Panc1 (cell line): Measurements from ENCODE around the gene TRDMT1. TPM values are rescaled to one million over a fixed set of nuclear protein-coding genes. Genes with fewer than 3 reads are reported as not detected.
A peak's percentile ranks its signal among the peaks of the same experiment; 100 is the strongest.

Source experiments
- ATAC-seq: fragments of 200-7000 bp; cut with Tn5 transposase; 2 replicates; pipeline ENCODE4 v1.9.1; 2020; ENCODE audit warnings: mild to moderate bottlenecking, moderate library complexity
- BruUV-seq: library from RNA; stranded (reverse); fragments of 400-500 nt; replicated peaks from 2 replicates; lab custom pipeline; 2021; lab: Mats Ljungman, UMichigan
- CTCF ChIA-PET: fragments of 300-600 bp; sonication (Branson Sonifier 250); formaldehyde crosslinking; loops from one replicate; lab custom pipeline; 2022; ENCODE audit warnings: antibody characterized with exemption; lab: Charles Lee
- POLR2A ChIA-PET: fragments of 300-600 bp; sonication (Branson Sonifier 250); formaldehyde crosslinking; loops from one replicate; lab custom pipeline; 2022; ENCODE audit warnings: antibody characterized with exemption; lab: Charles Lee
- DNase-seq: peaks from one replicate; pipeline ENCODE4 v3.0.0-alpha.2; 2010; ENCODE audit warnings: low read depth, low spot score
- H3K27ac ChIP-seq: 2 replicates; pipeline ENCODE4 v1.5.1; 2011; ENCODE audit warnings: mild to moderate bottlenecking, low read length, inconsistent platforms
- H3K27me3 ChIP-seq: fragments of 200-500 bp; sonication (Bioruptor generic); 2 replicates; pipeline ENCODE4 v1.6.0; 2014; ENCODE audit warnings: low read length, inconsistent platforms; ENCODE audit not compliant: control insufficient read depth, insufficient read depth
- H3K36me3 ChIP-seq: fragments of 200-500 bp; sonication (Bioruptor generic); 2 replicates; pipeline ENCODE4 v1.5.1; 2014; ENCODE audit warnings: inconsistent platforms, mild to moderate bottlenecking, low read length, moderate library complexity; ENCODE audit not compliant: control insufficient read depth, insufficient read depth
- H3K4me1 ChIP-seq: 2 replicates; pipeline ENCODE4 v1.5.1; 2011; ENCODE audit warnings: inconsistent platforms, mild to moderate bottlenecking, low read length, moderate library complexity; ENCODE audit not compliant: control insufficient read depth, insufficient read depth
- H3K4me3 ChIP-seq, 2 experiments: 2 replicates each; pipeline ENCODE4 v1.5.1; 2011 to 2012; ENCODE audit warnings: low read depth in 2 of 2, low read length in 2 of 2, mild to moderate bottlenecking in 2 of 2, inconsistent platforms in 1 of 2, moderate library complexity in 1 of 2
- H3K9me3 ChIP-seq: fragments of 200-500 bp; sonication (Bioruptor generic); 2 replicates; pipeline ENCODE4 v1.5.1; 2014; ENCODE audit warnings: low read depth, mild to moderate bottlenecking, inconsistent platforms, low read length, moderate library complexity; ENCODE audit not compliant: control insufficient read depth, insufficient read depth
- POLR2AphosphoS5 ChIP-seq: IDR thresholded peaks from 2 replicates; pipeline ENCODE4 v1.6.1; 2012; ENCODE audit warnings: mild to moderate bottlenecking, low read depth, low read length, moderate library complexity
- SIN3A ChIP-seq: IDR thresholded peaks from 2 replicates; pipeline ENCODE4 v1.6.1; 2012; ENCODE audit warnings: low read depth, mild to moderate bottlenecking, low read length, moderate library complexity, borderline replicate concordance; ENCODE audit not compliant: insufficient read depth
- TCF7L2 ChIP-seq: IDR thresholded peaks from 2 replicates; pipeline ENCODE4 v1.6.1; 2011; ENCODE audit warnings: mild to moderate bottlenecking, low read depth, low read length, inconsistent platforms
- in situ Hi-C: cut with HindIII; loops from 2 replicates; pipeline ENCODE4 v1.10.0; 2016; ENCODE audit warnings: low sequenced_read_pairs, low pct_unique_long_range_greater_than_20kb
- intact Hi-C: fragments of 100-400 bp; cut with micrococcal nuclease; formaldehyde crosslinking; loops from one replicate; pipeline ENCODE4 v1.10.0; 2022; ENCODE audit not compliant: unreplicated experiment
- total RNA-seq: library from RNA; stranded (reverse); gene quantifications from one replicate; pipeline ENCODE4 v1.2.1, GENCODE V29; 2021; ENCODE audit not compliant: unreplicated experiment
- TF ChIP-seq, protein P1 (sequence below): fragments of 450-650 bp; IDR thresholded peaks from 2 replicates; pipeline ENCODE4 v1.5.1; 2017; ENCODE audit warnings: mild to moderate bottlenecking
- TF ChIP-seq, protein P2 (sequence below), 2 experiments: IDR thresholded peaks; 2 replicates each; pipeline ENCODE4 v1.6.1; 2011 to 2012; ENCODE audit warnings: low read depth in 2 of 2, control low read depth in 1 of 2, low read length in 1 of 2, mild to moderate bottlenecking in 1 of 2, moderate library complexity in 1 of 2; ENCODE audit not compliant: insufficient read depth in 1 of 2

The TRDMT1 gene
- total RNA-seq, 1 experiment from 2014 or later, result 7.6 TPM

DNA sequence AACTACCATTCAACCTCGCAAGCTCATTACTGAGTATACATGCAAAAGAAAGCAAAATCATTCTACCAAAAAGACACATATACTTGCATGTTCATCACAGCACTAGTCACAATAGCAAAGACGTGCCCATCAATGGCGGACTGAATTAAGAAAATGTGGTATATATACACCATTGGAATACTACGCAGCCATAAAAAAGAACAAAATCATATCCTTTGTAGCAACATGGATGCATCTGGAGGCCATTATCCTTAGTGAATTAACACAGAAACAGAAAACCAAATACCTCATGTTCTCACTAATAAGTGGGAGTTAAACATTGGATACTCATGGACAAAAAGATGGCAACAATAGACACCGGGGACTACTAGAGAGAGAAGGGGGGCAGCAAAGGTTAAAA, 6.4 kb downstream of the TRDMT1 start:
- Histone ChIP-seq H3K4me1 (peaks cover 13% of the 10 kb centered on the region), H3K27ac (peak overlapping the region; percentile 99; the same call in 1 of the 2 replicates), H3K4me3 (no peak overlapping the region), H3K36me3 (no peaks in the 10 kb centered on the region), H3K9me3 (peaks cover 2% of the 10 kb centered on the region; the same call in 1 of the 2 replicates), H3K27me3 (no peaks in the 10 kb centered on the region)
- TF ChIP-seq, protein P1, sequence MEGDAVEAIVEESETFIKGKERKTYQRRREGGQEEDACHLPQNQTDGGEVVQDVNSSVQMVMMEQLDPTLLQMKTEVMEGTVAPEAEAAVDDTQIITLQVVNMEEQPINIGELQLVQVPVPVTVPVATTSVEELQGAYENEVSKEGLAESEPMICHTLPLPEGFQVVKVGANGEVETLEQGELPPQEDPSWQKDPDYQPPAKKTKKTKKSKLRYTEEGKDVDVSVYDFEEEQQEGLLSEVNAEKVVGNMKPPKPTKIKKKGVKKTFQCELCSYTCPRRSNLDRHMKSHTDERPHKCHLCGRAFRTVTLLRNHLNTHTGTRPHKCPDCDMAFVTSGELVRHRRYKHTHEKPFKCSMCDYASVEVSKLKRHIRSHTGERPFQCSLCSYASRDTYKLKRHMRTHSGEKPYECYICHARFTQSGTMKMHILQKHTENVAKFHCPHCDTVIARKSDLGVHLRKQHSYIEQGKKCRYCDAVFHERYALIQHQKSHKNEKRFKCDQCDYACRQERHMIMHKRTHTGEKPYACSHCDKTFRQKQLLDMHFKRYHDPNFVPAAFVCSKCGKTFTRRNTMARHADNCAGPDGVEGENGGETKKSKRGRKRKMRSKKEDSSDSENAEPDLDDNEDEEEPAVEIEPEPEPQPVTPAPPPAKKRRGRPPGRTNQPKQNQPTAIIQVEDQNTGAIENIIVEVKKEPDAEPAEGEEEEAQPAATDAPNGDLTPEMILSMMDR, result no peak
- TF ChIP-seq SIN3A (no peak), TCF7L2 (no peak), POLR2AphosphoS5 (no peak)
- TF ChIP-seq, protein P2, sequence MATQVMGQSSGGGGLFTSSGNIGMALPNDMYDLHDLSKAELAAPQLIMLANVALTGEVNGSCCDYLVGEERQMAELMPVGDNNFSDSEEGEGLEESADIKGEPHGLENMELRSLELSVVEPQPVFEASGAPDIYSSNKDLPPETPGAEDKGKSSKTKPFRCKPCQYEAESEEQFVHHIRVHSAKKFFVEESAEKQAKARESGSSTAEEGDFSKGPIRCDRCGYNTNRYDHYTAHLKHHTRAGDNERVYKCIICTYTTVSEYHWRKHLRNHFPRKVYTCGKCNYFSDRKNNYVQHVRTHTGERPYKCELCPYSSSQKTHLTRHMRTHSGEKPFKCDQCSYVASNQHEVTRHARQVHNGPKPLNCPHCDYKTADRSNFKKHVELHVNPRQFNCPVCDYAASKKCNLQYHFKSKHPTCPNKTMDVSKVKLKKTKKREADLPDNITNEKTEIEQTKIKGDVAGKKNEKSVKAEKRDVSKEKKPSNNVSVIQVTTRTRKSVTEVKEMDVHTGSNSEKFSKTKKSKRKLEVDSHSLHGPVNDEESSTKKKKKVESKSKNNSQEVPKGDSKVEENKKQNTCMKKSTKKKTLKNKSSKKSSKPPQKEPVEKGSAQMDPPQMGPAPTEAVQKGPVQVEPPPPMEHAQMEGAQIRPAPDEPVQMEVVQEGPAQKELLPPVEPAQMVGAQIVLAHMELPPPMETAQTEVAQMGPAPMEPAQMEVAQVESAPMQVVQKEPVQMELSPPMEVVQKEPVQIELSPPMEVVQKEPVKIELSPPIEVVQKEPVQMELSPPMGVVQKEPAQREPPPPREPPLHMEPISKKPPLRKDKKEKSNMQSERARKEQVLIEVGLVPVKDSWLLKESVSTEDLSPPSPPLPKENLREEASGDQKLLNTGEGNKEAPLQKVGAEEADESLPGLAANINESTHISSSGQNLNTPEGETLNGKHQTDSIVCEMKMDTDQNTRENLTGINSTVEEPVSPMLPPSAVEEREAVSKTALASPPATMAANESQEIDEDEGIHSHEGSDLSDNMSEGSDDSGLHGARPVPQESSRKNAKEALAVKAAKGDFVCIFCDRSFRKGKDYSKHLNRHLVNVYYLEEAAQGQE (IDR thresholded peaks at IDR 0.05; ENCODE audit: insufficient read depth in 1 of 2, low read depth in 2 of 2, low read length in 1 of 2), result no peak
- no peak for ATAC-seq
- POLR2A ChIA-PET, result no interaction called here
- DNase-seq, result no peak
- CTCF ChIA-PET, result no interaction called here
- BruUV-seq, result no TSS peak
- intact Hi-C loops, result no loop called here
- in situ Hi-C loops, result no loop called here

DNA sequence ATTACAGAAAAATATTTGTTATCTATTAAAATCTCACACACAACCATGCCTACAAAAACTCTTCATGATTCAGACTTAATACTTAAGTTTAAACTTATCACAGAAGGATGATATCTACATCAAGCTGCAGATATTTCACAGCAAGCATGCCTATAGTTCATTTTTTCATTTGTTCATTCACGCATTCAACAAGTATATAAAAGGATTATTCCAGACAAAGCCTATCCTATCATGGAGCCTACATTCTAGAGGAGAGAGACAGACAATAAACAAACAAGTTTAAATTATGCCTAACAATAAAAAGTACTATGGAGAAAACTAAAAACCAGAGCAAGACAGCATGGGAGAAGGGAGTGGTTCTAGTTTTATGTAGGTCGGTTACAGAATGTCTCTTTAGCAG, 10.9 kb downstream of the TRDMT1 start:
- TF ChIP-seq, protein P1, result no peak
- TF ChIP-seq, protein P2 (IDR thresholded peaks at IDR 0.05; ENCODE audit: insufficient read depth in 1 of 2, low read depth in 2 of 2, low read length in 1 of 2), result no peak
- TF ChIP-seq TCF7L2, result no peak
- Histone ChIP-seq H3K36me3 (no peaks in the 10 kb centered on the region), H3K27me3 (no peaks in the 10 kb centered on the region), H3K4me1 (peaks cover 18% of the 10 kb centered on the region), H3K9me3 (peaks cover 2% of the 10 kb centered on the region; the same call in 1 of the 2 replicates), H3K27ac (peak overlapping the region; percentile 84), H3K4me3 (no peak overlapping the region)
- BruUV-seq, result no TSS peak
- in situ Hi-C loops, result no loop called here
- CTCF ChIA-PET, result no interaction called here
- DNase-seq (no peak), ATAC-seq (no peak)
- POLR2A ChIA-PET, result interaction anchor here (0.6 kb wide), 1 partner anchor 9 kb away, joined by 3 read pairs; no protein-coding TSS in a partner anchor
- intact Hi-C loops, result no loop called here
